Measurements from ENCODE around the gene SSH2.

SSH2 gene

DNA sequence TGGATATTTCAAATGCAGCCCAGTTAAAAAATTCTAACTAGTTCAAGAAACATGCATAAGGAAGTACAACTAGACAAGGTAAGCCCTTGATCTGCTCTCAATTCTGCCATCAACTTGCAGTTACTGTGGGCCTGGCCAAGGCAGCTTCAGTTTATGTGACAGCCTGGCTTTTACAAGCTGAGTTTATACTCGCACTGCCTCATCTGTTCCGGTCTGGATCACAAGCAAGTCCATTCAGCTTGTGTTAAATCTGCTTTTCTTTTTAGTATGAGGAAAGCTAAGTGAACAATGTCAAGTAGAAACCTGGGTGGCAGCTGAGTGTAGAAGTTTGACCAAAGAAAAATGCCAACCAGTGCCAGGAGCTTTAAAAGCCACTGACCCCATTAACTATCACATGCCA lies 230.7 kb downstream of the SSH2 start:
- no peak overlapping the region for H3K4me3 ChIP-seq (ENCODE audit: insufficient read depth, low read length, poor library complexity, severe bottlenecking)
- H3F3A ChIP-seq (ENCODE audit: insufficient read depth): 0 out of 2 replicates have a peak, but pooled peaks cover 6% of the 10 kb centered on the region
- no peak overlapping the region for H2AFZ ChIP-seq (ENCODE audit: low read depth, low read length, severe bottlenecking)
- H3K27me3 ChIP-seq (ENCODE audit: low read length): no peaks in the 10 kb centered on the region
- peaks cover 4% of the 10 kb centered on the region; the same call in 1 of the 2 replicates for H3K79me2 ChIP-seq (ENCODE audit: insufficient read depth, low read length)
- no peaks in the 10 kb centered on the region for H4K20me1 ChIP-seq (ENCODE audit: low read depth, low read length)
- no peak for TF ChIP-seq EZH2phosphoT487 (conservative IDR thresholded peaks at IDR 0.05; ENCODE audit: low read length)
- no peak for TF ChIP-seq CTCF (IDR thresholded peaks at IDR 0.05; ENCODE audit: insufficient read depth, low read length, poor library complexity, severe bottlenecking)
- peaks cover 21% of the 10 kb centered on the region; the same call in 1 of the 2 replicates for H3K36me3 ChIP-seq (ENCODE audit: low read length)
- no peaks in the 10 kb centered on the region for H3K9me2 ChIP-seq (replicated peaks; ENCODE audit: insufficient read depth, low read length)
- H3K9me3 ChIP-seq (ENCODE audit: insufficient read depth, low read length): no peaks in the 10 kb centered on the region
- no peak overlapping the region for H3K9ac ChIP-seq (ENCODE audit: low read length)
- H3K27ac ChIP-seq (ENCODE audit: low read depth, low read length): peak overlapping the region; percentile 19; the same call in 1 of the 2 replicates
- H3K4me2 ChIP-seq (ENCODE audit: low read depth, low read length, poor library complexity, severe bottlenecking): no peak overlapping the region

GRCh38 chr17:29698837-29699236 lies 231.2 kb downstream of the SSH2 start:
- H2AFZ ChIP-seq (ENCODE audit: low read depth, low read length, severe bottlenecking): no peak overlapping the region
- peaks cover 4% of the 10 kb centered on the region; the same call in 1 of the 2 replicates for H3K79me2 ChIP-seq (ENCODE audit: insufficient read depth, low read length)
- no peak overlapping the region for H3K9ac ChIP-seq (ENCODE audit: low read length)
- H3K9me3 ChIP-seq (ENCODE audit: insufficient read depth, low read length): no peaks in the 10 kb centered on the region
- peak overlapping the region; percentile 19; the same call in 1 of the 2 replicates for H3K27ac ChIP-seq (ENCODE audit: low read depth, low read length)
- 0 out of 2 replicates have a peak, but pooled peaks cover 6% of the 10 kb centered on the region for H3F3A ChIP-seq (ENCODE audit: insufficient read depth)
- no peaks in the 10 kb centered on the region for H3K27me3 ChIP-seq (ENCODE audit: low read length)
- peaks cover 21% of the 10 kb centered on the region; the same call in 1 of the 2 replicates for H3K36me3 ChIP-seq (ENCODE audit: low read length)
- H3K9me2 ChIP-seq (replicated peaks; ENCODE audit: insufficient read depth, low read length): no peaks in the 10 kb centered on the region
- no peaks in the 10 kb centered on the region for H4K20me1 ChIP-seq (ENCODE audit: low read depth, low read length)
- no peak overlapping the region for H3K4me3 ChIP-seq (ENCODE audit: insufficient read depth, low read length, poor library complexity, severe bottlenecking)
- TF ChIP-seq CTCF (IDR thresholded peaks at IDR 0.05; ENCODE audit: insufficient read depth, low read length, poor library complexity, severe bottlenecking): no peak
- TF ChIP-seq EZH2phosphoT487 (conservative IDR thresholded peaks at IDR 0.05; ENCODE audit: low read length): no peak
- H3K4me2 ChIP-seq (ENCODE audit: low read depth, low read length, poor library complexity, severe bottlenecking): no peak overlapping the region

GRCh38 chr17:29698019-29698777 lies 231.8 kb downstream of the SSH2 start:
- Histone ChIP-seq H3K4me2 (ENCODE audit: low read depth, low read length, poor library complexity, severe bottlenecking) (no peak overlapping the region), H3K27me3 (ENCODE audit: low read length) (no peaks in the 10 kb centered on the region), H3K9me2 (replicated peaks; ENCODE audit: insufficient read depth, low read length) (no peaks in the 10 kb centered on the region), H3K9me3 (ENCODE audit: insufficient read depth, low read length) (no peaks in the 10 kb centered on the region), H3K79me2 (ENCODE audit: insufficient read depth, low read length) (peaks cover 4% of the 10 kb centered on the region; the same call in 1 of the 2 replicates), H3K9ac (ENCODE audit: low read length) (no peak overlapping the region), H3F3A (ENCODE audit: insufficient read depth) (0 out of 2 replicates have a peak, but pooled peaks cover 6% of the 10 kb centered on the region), H2AFZ (ENCODE audit: low read depth, low read length, severe bottlenecking) (no peak overlapping the region), H3K36me3 (ENCODE audit: low read length) (peaks cover 21% of the 10 kb centered on the region; the same call in 1 of the 2 replicates), H3K4me3 (ENCODE audit: insufficient read depth, low read length, poor library complexity, severe bottlenecking) (no peak overlapping the region), H4K20me1 (ENCODE audit: low read depth, low read length) (no peaks in the 10 kb centered on the region), H3K27ac (ENCODE audit: low read depth, low read length) (no peak overlapping the region)
- no peak for TF ChIP-seq EZH2phosphoT487 (conservative IDR thresholded peaks at IDR 0.05; ENCODE audit: low read length)
- no peak for TF ChIP-seq CTCF (IDR thresholded peaks at IDR 0.05; ENCODE audit: insufficient read depth, low read length, poor library complexity, severe bottlenecking)

Data from SU-DHL-6 (cell line).